Neural progenitor cell (in vitro differentiated cells): ENCODE measurements around the gene MEF2B.

Experiments
- EZH2 ChIP-seq: fragments of 200-600 bp; sonication (generic); IDR thresholded peaks from 2 replicates; pipeline ENCODE4 v1.6.1; 2017; ENCODE audit warnings: antibody characterized with exemption, mild to moderate bottlenecking, moderate library complexity
- EZH2phosphoT487 ChIP-seq: fragments of 200-600 bp; sonication (generic); IDR thresholded peaks from 2 replicates; pipeline ENCODE4 v1.6.1; 2017; ENCODE audit warnings: antibody characterized with exemption

- no peak for TF ChIP-seq EZH2phosphoT487
- no peak for TF ChIP-seq EZH2
These were observed 58.0 kb downstream of the MEF2B start for GRCh38 chr19:19111967-19112580.
